ENCODE data around the gene CARD10. TPM values are rescaled to one million over a fixed set of nuclear protein-coding genes. Genes with fewer than 3 reads are reported as not detected.

The CARD10 gene
- total RNA-seq, 4 donors from 2014 or later, result 2.6 to 5.7 (median 4.4) TPM

DNA sequence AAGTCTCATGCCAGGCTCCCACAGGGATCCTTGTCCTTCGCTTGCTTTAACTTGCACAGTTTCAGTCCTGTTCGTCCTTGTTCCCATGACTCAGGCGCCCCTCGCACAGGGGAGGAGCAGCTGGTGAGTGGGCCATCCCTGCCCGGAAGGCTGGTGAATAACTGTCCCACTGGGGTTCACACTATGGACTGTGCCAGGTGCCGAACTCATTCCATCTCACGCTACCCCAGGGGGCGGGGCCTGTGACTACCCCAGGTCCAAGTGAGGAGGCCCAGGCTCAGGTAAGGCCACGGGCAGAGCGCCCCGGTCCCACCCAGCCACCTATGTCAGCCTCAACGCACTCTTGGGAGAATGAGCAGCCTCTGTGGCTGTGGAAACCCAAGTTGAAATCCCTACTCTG, 7.2 kb upstream of the CARD10 start:
- Histone ChIP-seq H3K4me3 (no peak overlapping the region), H3K36me3 (no peaks in the 10 kb centered on the region), H3K27me3 (no peaks in the 10 kb centered on the region), H3K9me3 (no peaks in the 10 kb centered on the region), H3K4me1 (no peaks in the 10 kb centered on the region), H3K27ac (no peak overlapping the region)
- no peak for DNase-seq
- intact Hi-C loops (cut with DNase I; ENCODE audit: low total_unique reads), result no loop called here
- no peak for TF ChIP-seq POLR2A (IDR thresholded peaks at IDR 0.05)
- TF ChIP-seq, protein P1, sequence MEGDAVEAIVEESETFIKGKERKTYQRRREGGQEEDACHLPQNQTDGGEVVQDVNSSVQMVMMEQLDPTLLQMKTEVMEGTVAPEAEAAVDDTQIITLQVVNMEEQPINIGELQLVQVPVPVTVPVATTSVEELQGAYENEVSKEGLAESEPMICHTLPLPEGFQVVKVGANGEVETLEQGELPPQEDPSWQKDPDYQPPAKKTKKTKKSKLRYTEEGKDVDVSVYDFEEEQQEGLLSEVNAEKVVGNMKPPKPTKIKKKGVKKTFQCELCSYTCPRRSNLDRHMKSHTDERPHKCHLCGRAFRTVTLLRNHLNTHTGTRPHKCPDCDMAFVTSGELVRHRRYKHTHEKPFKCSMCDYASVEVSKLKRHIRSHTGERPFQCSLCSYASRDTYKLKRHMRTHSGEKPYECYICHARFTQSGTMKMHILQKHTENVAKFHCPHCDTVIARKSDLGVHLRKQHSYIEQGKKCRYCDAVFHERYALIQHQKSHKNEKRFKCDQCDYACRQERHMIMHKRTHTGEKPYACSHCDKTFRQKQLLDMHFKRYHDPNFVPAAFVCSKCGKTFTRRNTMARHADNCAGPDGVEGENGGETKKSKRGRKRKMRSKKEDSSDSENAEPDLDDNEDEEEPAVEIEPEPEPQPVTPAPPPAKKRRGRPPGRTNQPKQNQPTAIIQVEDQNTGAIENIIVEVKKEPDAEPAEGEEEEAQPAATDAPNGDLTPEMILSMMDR (IDR thresholded peaks at IDR 0.05 in 4 of 5, conservative IDR thresholded peaks at IDR 0.05 in 1 of 5), result no peak
- no peak for ATAC-seq
- in situ Hi-C loops (cut with MboI; ENCODE audit: low sequenced_read_pairs in 4 of 4), result no loop called here

DNA sequence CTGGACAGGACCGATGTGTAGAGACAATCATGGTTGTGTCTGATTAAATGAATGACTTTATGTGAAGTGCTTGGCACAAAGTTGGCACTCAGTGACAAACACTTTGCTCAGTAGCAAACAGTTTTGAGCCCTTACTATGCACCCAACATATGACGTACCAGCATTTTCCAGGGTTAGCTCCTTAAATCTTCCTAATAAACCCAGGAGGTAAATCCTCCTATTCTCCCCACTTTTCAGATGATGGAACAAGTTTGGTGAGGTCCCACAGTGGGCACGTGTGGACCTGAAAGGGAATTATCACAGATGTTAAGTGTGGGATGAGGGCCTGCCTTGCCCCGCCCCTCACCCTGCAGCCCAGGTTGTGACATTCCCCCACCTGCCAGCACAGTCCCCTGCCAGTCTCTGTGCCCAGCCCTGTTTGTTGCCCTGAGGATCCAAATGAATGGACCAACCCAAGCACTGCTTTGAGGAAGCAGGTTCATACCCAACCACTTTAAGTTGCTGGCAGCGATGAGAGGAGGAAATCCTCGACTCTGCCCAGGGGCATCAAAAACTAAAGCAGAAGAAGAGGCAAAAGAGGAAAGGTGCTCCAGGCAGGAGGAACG, 6.6 kb upstream of the CARD10 start:
- Histone ChIP-seq H3K27ac (no peak overlapping the region), H3K9me3 (no peaks in the 10 kb centered on the region), H3K27me3 (peaks cover 0 to 2% (median 0%) of the 10 kb centered on the region in 3 donors), H3K4me1 (no peaks in the 10 kb centered on the region), H3K36me3 (no peaks in the 10 kb centered on the region), H3K4me3 (no peak overlapping the region)
- no peak for DNase-seq
- TF ChIP-seq, protein P1 (IDR thresholded peaks at IDR 0.05 in 4 of 5, conservative IDR thresholded peaks at IDR 0.05 in 1 of 5), result no peak
- TF ChIP-seq POLR2A (IDR thresholded peaks at IDR 0.05), result no peak
- intact Hi-C loops (cut with DNase I; ENCODE audit: low total_unique reads) (no loop called here), in situ Hi-C loops (cut with MboI; ENCODE audit: low sequenced_read_pairs in 4 of 4) (no loop called here)
- no peak for ATAC-seq

GRCh38 chr22:37525073-37525745, 6.0 kb upstream of the CARD10 start:
- Histone ChIP-seq H3K27me3 (peaks cover 0 to 5% (median 1%) of the 10 kb centered on the region in 3 donors), H3K36me3 (no peaks in the 10 kb centered on the region), H3K4me3 (no peak overlapping the region), H3K27ac (no peak overlapping the region), H3K9me3 (no peaks in the 10 kb centered on the region), H3K4me1 (no peaks in the 10 kb centered on the region)
- in situ Hi-C loops (cut with MboI; ENCODE audit: low sequenced_read_pairs in 4 of 4) (no loop called here), intact Hi-C loops (cut with DNase I; ENCODE audit: low total_unique reads) (no loop called here)
- TF ChIP-seq, protein P1 (IDR thresholded peaks at IDR 0.05 in 4 of 5, conservative IDR thresholded peaks at IDR 0.05 in 1 of 5), result no peak
- no peak for TF ChIP-seq POLR2A (IDR thresholded peaks at IDR 0.05)
- DNase-seq (no peak), ATAC-seq (no peak)

- Histone ChIP-seq H3K27me3 (peaks cover 6 to 9% (median 8%) of the 10 kb centered on the region in 3 donors), H3K4me3 (no peak overlapping the region), H3K27ac (no peak overlapping the region), H3K4me1 (no peaks in the 10 kb centered on the region), H3K36me3 (no peaks in the 10 kb centered on the region), H3K9me3 (no peaks in the 10 kb centered on the region)
- ATAC-seq (no peak), DNase-seq (no peak)
- no peak for TF ChIP-seq POLR2A (IDR thresholded peaks at IDR 0.05)
- in situ Hi-C loops (cut with MboI; ENCODE audit: low sequenced_read_pairs in 4 of 4) (no loop called here), intact Hi-C loops (cut with DNase I; ENCODE audit: low total_unique reads) (no loop called here)
These were observed 3.3 kb upstream of the CARD10 start for GRCh38 chr22:37522482-37522881.

GRCh38 chr22:37521236-37521739, 2.1 kb upstream of the CARD10 start:
- H3K27ac ChIP-seq, result no peak overlapping the region
- ATAC-seq, result no peak

More at GRCh38 chr22:37521236-37521739, 2.1 kb upstream of the CARD10 start:
- H3K4me3 ChIP-seq, result no peak overlapping the region
- no peaks in the 10 kb centered on the region for H3K9me3 ChIP-seq
- no peak for TF ChIP-seq POLR2A (IDR thresholded peaks at IDR 0.05)
- TF ChIP-seq, protein P1 (IDR thresholded peaks at IDR 0.05 in 4 of 5, conservative IDR thresholded peaks at IDR 0.05 in 1 of 5), result no peak
- peaks cover 6 to 14% (median 8%) of the 10 kb centered on the region in 3 donors for H3K27me3 ChIP-seq
- no peak for DNase-seq
- intact Hi-C loops (cut with DNase I; ENCODE audit: low total_unique reads) (no loop called here), in situ Hi-C loops (cut with MboI; ENCODE audit: low sequenced_read_pairs in 4 of 4) (no loop called here)
- H3K36me3 ChIP-seq, result no peaks in the 10 kb centered on the region
- H3K4me1 ChIP-seq, result no peaks in the 10 kb centered on the region
